PC-3 (cell line): ENCODE results near the gene C1QTNF3. TPM values are rescaled to one million over a fixed set of nuclear protein-coding genes. Genes with fewer than 3 reads are reported as not detected.

ENCODE experiments used
- ATAC-seq: fragments of 200-7000 bp; cut with Tn5 transposase; 2 replicates; pipeline ENCODE4 v1.9.1; 2020; ENCODE audit warnings: mild to moderate bottlenecking, moderate library complexity
- BruUV-seq: library from RNA; stranded (reverse); fragments of 400-500 nt; replicated peaks from 2 replicates; lab custom pipeline; 2021; lab: Mats Ljungman, UMichigan
- CTCF ChIA-PET: fragments of 300-600 bp; sonication (Branson Sonifier 250); formaldehyde crosslinking; loops from one replicate; lab custom pipeline; 2022; ENCODE audit warnings: antibody characterized with exemption; lab: Charles Lee
- POLR2A ChIA-PET: fragments of 300-600 bp; sonication (Branson Sonifier 250); formaldehyde crosslinking; loops from one replicate; lab custom pipeline; 2022; ENCODE audit warnings: antibody characterized with exemption; ENCODE audit not compliant: unreplicated experiment; lab: Charles Lee
- DNase-seq: peaks from one replicate; pipeline ENCODE4 v3.0.0-alpha.2; 2015
- H2AFZ ChIP-seq: fragments of 300-600 bp; sonication (generic); 2 replicates; pipeline ENCODE4 v1.6.0; 2016; ENCODE audit warnings: antibody characterized with exemption, low read length
- H3F3A ChIP-seq: fragments of 300-600 bp; sonication (generic); one replicate; pipeline ENCODE4 v1.6.0; 2017; ENCODE audit warnings: antibody characterized with exemption, low read length, control low read depth, mild to moderate bottlenecking; ENCODE audit not compliant: unreplicated experiment
- H3K27ac ChIP-seq: fragments of 300-600 bp; sonication (generic); 2 replicates; pipeline ENCODE4 v1.5.1; 2016; ENCODE audit warnings: mild to moderate bottlenecking, low read length
- H3K27me3 ChIP-seq: fragments of 300-600 bp; sonication (generic); 2 replicates; pipeline ENCODE4 v1.6.1; 2016; ENCODE audit warnings: low read length, mixed read lengths
- H3K36me3 ChIP-seq: fragments of 300-600 bp; sonication (generic); 2 replicates; pipeline ENCODE4 v1.6.1; 2016; ENCODE audit warnings: low read depth, mixed run types, low read length, mixed read lengths
- H3K4me1 ChIP-seq: fragments of 300-600 bp; sonication (generic); 2 replicates; pipeline ENCODE4 v1.5.1; 2016; ENCODE audit warnings: low read length; ENCODE audit not compliant: insufficient read depth
- H3K4me2 ChIP-seq: fragments of 300-600 bp; sonication (generic); 2 replicates; pipeline ENCODE4 v1.6.0; 2016; ENCODE audit warnings: low read length
- H3K4me3 ChIP-seq: fragments of 300-600 bp; sonication (generic); 2 replicates; pipeline ENCODE4 v1.5.1; 2016; ENCODE audit warnings: mild to moderate bottlenecking, low read length, mixed read lengths
- H3K79me2 ChIP-seq: fragments of 300-600 bp; sonication (generic); 2 replicates; pipeline ENCODE4 v1.6.1; 2017; ENCODE audit warnings: low read length, mixed read lengths
- H3K9ac ChIP-seq: fragments of 300-600 bp; sonication (generic); 2 replicates; pipeline ENCODE4 v1.6.0; 2016; ENCODE audit warnings: mild to moderate bottlenecking, low read length
- H3K9me2 ChIP-seq: fragments of 300-600 bp; sonication (generic); replicated peaks from 2 replicates; pipeline ENCODE4 v1.6.1; 2016; ENCODE audit warnings: mixed run types, low read length, mixed read lengths
- H3K9me3 ChIP-seq: fragments of 300-600 bp; sonication (generic); 2 replicates; pipeline ENCODE4 v1.6.1; 2016; ENCODE audit warnings: low read length, mixed read lengths
- H4K20me1 ChIP-seq: fragments of 300-600 bp; sonication (generic); 2 replicates; pipeline ENCODE4 v1.6.1; 2016; ENCODE audit warnings: low read length, mixed read lengths
- EZH2 ChIP-seq: fragments of 300-600 bp; sonication (generic); IDR thresholded peaks from one replicate; pipeline ENCODE4 v1.6.1; 2017; ENCODE audit warnings: antibody characterized with exemption, mild to moderate bottlenecking, low read length; ENCODE audit not compliant: unreplicated experiment
- EZH2phosphoT487 ChIP-seq: fragments of 300-600 bp; sonication (generic); IDR thresholded peaks from 2 replicates; pipeline ENCODE4 v1.6.1; 2018; ENCODE audit warnings: mild to moderate bottlenecking, antibody characterized with exemption, low read length, borderline replicate concordance
- intact Hi-C: fragments of 100-400 bp; cut with micrococcal nuclease; formaldehyde crosslinking; loops from 2 replicates; pipeline ENCODE4 v1.9.0; 2023
- total RNA-seq: library from RNA; depleted of rRNA; stranded (reverse); fragments of >200 nt; gene quantifications from 2 replicates; pipeline ENCODE4 v1.2.3, GENCODE V29; 2014
- TF ChIP-seq, protein P1 (sequence below): fragments of 300-600 bp; sonication (generic); conservative IDR thresholded peaks from 2 replicates; pipeline ENCODE4 v1.5.1; 2017; ENCODE audit warnings: antibody characterized with exemption, low read depth, mild to moderate bottlenecking, low read length

The C1QTNF3 gene
- total RNA-seq, 1 experiment from 2014 or later, result 1.1 TPM

DNA sequence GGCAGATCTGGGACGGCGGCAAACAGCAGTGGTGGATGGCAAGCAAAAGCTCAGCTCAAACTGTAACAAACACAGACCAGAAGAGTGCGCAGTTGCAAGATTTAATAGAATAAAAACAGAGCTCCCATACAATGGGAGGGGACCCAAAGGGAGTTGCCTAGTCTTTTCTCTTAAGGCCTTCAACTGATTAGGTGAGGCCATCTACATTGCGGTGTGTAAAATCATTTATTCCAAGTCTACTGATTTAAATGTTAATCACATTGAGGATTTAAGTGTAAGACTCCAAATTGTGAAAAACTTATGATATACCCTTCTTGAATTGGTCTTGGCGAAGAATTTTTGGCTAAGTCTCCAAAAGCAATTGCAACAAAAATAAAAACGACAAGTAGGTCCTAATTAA lies 21.6 kb upstream of the C1QTNF3 start:
- ATAC-seq (no peak), DNase-seq (no peak)
- Histone ChIP-seq H4K20me1 (no peaks in the 10 kb centered on the region), H3F3A (no peaks in the 10 kb centered on the region), H3K9me3 (no peaks in the 10 kb centered on the region), H3K27me3 (no peaks in the 10 kb centered on the region), H3K27ac (no peak overlapping the region), H2AFZ (no peak overlapping the region), H3K9ac (no peak overlapping the region), H3K79me2 (no peaks in the 10 kb centered on the region), H3K4me1 (no peaks in the 10 kb centered on the region), H3K9me2 (no peaks in the 10 kb centered on the region), H3K36me3 (no peaks in the 10 kb centered on the region), H3K4me3 (no peak overlapping the region), H3K4me2 (no peak overlapping the region)
- ChIA-PET CTCF (no interaction called here), POLR2A (no interaction called here)
- intact Hi-C loops, result no loop called here
- BruUV-seq, result no TSS peak
- TF ChIP-seq, protein P1, sequence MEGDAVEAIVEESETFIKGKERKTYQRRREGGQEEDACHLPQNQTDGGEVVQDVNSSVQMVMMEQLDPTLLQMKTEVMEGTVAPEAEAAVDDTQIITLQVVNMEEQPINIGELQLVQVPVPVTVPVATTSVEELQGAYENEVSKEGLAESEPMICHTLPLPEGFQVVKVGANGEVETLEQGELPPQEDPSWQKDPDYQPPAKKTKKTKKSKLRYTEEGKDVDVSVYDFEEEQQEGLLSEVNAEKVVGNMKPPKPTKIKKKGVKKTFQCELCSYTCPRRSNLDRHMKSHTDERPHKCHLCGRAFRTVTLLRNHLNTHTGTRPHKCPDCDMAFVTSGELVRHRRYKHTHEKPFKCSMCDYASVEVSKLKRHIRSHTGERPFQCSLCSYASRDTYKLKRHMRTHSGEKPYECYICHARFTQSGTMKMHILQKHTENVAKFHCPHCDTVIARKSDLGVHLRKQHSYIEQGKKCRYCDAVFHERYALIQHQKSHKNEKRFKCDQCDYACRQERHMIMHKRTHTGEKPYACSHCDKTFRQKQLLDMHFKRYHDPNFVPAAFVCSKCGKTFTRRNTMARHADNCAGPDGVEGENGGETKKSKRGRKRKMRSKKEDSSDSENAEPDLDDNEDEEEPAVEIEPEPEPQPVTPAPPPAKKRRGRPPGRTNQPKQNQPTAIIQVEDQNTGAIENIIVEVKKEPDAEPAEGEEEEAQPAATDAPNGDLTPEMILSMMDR, result no peak
- TF ChIP-seq EZH2 (no peak), EZH2phosphoT487 (no peak)

DNA sequence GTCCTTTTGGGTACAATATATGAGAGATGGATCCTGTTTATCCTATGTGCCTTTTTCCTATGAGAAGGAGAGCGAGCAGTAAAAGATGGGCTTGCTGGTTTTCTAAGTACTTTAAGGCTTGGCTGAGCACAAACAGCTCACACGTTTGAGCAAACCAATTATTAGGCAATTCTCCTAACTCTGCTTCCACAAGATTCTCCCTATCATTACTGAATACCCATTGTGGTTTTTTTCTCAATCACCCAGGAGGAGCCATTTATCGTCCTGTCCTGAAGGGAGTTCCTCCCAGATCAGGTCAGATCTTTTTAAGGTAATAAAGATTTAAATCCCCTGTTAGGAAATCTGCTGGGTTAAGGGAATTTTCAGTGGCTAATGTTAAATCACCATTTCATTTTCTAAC lies 19.4 kb upstream of the C1QTNF3 start:
- no peak overlapping the region for H2AFZ ChIP-seq
- H3K9me2 ChIP-seq, result no peaks in the 10 kb centered on the region
- ChIA-PET POLR2A (no interaction called here), CTCF (no interaction called here)
- H3K36me3 ChIP-seq, result no peaks in the 10 kb centered on the region
- no peak for ATAC-seq
- no peaks in the 10 kb centered on the region for H4K20me1 ChIP-seq
- H3K4me1 ChIP-seq, result no peaks in the 10 kb centered on the region
- H3K27me3 ChIP-seq, result no peaks in the 10 kb centered on the region
- no peaks in the 10 kb centered on the region for H3K9me3 ChIP-seq
- TF ChIP-seq EZH2 (no peak), EZH2phosphoT487 (no peak)
- TF ChIP-seq, protein P1, result no peak
- no peak overlapping the region for H3K9ac ChIP-seq
- BruUV-seq, result no TSS peak
- intact Hi-C loops, result no loop called here
- H3F3A ChIP-seq, result no peaks in the 10 kb centered on the region
- no peak for DNase-seq
- no peaks in the 10 kb centered on the region for H3K79me2 ChIP-seq
- H3K4me2 ChIP-seq, result no peak overlapping the region
- no peak overlapping the region for H3K4me3 ChIP-seq
- no peak overlapping the region for H3K27ac ChIP-seq

DNA sequence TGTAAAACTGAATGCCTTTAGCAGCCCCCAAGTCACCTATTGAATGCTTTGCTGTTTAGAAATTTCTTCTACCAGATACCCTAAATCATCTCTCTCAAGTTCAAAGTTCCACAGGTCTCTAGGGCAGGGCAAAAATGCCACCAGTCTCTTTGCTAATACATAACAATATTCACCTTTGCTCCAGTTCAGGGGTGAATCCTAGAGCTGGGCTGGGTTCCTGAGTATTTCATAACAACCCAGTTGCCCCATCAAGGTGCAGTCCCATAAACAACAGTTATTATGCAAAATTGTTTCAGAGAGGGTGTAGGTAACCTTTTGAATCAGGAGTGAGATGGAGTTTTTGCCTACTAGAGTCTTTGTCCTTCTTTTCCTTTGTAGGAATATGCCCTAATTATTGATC lies 19.0 kb upstream of the C1QTNF3 start:
- H3K4me3 ChIP-seq, result no peak overlapping the region
- no TSS peak for BruUV-seq
- H3K36me3 ChIP-seq, result no peaks in the 10 kb centered on the region
- H3K79me2 ChIP-seq, result no peaks in the 10 kb centered on the region
- ChIA-PET CTCF (no interaction called here), POLR2A (no interaction called here)
- DNase-seq (no peak), ATAC-seq (no peak)
- H3K4me2 ChIP-seq, result no peak overlapping the region
- no peak overlapping the region for H3K9ac ChIP-seq
- H3F3A ChIP-seq, result no peaks in the 10 kb centered on the region
- H3K27ac ChIP-seq, result no peak overlapping the region
- H3K9me2 ChIP-seq, result no peaks in the 10 kb centered on the region
- intact Hi-C loops, result no loop called here
- TF ChIP-seq EZH2, result no peak
- TF ChIP-seq, protein P1, result no peak
- TF ChIP-seq EZH2phosphoT487, result no peak
- H3K9me3 ChIP-seq, result no peaks in the 10 kb centered on the region
- H3K27me3 ChIP-seq, result no peaks in the 10 kb centered on the region
- no peaks in the 10 kb centered on the region for H3K4me1 ChIP-seq
- H2AFZ ChIP-seq, result no peak overlapping the region
- no peaks in the 10 kb centered on the region for H4K20me1 ChIP-seq
